Measurements from ENCODE around the gene PTGER4.
A peak's percentile ranks its signal among the peaks of the same experiment; 100 is the strongest.

PTGER4 gene

GRCh38 chr5:40676613-40677343, 2.9 kb upstream of the PTGER4 start:
- TF ChIP-seq, protein P1, sequence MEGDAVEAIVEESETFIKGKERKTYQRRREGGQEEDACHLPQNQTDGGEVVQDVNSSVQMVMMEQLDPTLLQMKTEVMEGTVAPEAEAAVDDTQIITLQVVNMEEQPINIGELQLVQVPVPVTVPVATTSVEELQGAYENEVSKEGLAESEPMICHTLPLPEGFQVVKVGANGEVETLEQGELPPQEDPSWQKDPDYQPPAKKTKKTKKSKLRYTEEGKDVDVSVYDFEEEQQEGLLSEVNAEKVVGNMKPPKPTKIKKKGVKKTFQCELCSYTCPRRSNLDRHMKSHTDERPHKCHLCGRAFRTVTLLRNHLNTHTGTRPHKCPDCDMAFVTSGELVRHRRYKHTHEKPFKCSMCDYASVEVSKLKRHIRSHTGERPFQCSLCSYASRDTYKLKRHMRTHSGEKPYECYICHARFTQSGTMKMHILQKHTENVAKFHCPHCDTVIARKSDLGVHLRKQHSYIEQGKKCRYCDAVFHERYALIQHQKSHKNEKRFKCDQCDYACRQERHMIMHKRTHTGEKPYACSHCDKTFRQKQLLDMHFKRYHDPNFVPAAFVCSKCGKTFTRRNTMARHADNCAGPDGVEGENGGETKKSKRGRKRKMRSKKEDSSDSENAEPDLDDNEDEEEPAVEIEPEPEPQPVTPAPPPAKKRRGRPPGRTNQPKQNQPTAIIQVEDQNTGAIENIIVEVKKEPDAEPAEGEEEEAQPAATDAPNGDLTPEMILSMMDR (IDR thresholded peaks at IDR 0.05; ENCODE audit: insufficient read depth, low read length, missing control alignments): no peak
- CTCF ChIA-PET: interaction anchor here (0.9 to 1.3 kb wide), 4 partner anchors 14 to 169 kb away, joined by 3 to 5 read pairs (median 3); no protein-coding TSS in a partner anchor
- POLR2A ChIA-PET: interaction anchor here (0.6 to 0.7 kb wide), 2 partner anchors 49 to 212 kb away, joined by 3 read pairs; no protein-coding TSS in a partner anchor
- DNase-seq (ENCODE audit: low read depth, low spot score): no peak
- H3K4me3 ChIP-seq (ENCODE audit: low read depth, low read length): no peak overlapping the region

DNA sequence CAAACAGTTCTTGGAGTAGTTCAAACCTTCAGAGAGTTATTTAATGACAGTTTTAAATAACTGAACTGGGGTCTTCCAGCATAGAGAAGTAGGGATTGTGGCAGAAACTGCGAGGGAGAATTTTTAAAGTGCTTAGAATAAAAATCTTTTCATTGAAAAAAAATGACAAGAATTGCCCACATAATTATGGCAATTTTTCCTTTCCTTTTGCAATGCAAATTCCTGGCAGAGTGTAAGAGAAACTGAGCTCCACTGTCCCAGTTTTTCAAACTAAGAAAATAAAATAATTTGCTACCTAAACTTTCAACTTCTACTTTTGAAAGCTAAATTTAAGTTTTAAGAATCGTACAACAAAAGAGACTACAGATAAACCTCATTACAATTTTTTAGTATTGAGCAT, 2.3 kb upstream of the PTGER4 start:
- TF ChIP-seq, protein P1 (IDR thresholded peaks at IDR 0.05; ENCODE audit: insufficient read depth, low read length, missing control alignments): no peak
- no peak overlapping the region for H3K4me3 ChIP-seq (ENCODE audit: low read depth, low read length)
- ChIA-PET POLR2A (no interaction called here), CTCF (interaction anchor here (1.0 to 1.3 kb wide), 3 partner anchors 13 to 170 kb away, joined by 3 to 5 read pairs (median 3); no protein-coding TSS in a partner anchor)
- DNase-seq (ENCODE audit: low read depth, low spot score): no peak

DNA sequence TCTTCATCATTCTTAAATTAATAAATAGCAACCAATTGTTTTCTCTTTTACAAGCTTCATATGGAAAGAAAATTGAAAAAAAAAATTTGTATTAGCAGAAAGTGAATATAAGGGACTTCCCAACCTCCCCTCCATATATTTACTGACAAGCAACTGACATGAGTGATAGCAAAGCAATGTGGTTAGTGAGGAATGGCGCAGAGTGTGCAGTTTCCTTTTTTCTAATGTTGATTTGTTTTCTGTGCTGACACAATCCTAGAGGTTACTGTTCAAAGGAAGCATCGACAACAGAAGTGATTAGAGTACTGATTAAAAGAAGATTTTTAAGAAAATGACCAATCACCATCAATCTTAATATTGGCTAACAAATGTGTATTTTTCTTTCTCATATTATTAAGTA, 1.7 kb upstream of the PTGER4 start:
- DNase-seq (ENCODE audit: low read depth, low spot score): no peak
- peak overlapping the region; percentile 25; the same call in 1 of the 2 replicates for H3K4me3 ChIP-seq (ENCODE audit: low read depth, low read length)
- POLR2A ChIA-PET: no interaction called here
- CTCF ChIA-PET: no interaction called here
- TF ChIP-seq, protein P1 (IDR thresholded peaks at IDR 0.05; ENCODE audit: insufficient read depth, low read length, missing control alignments): no peak

DNA sequence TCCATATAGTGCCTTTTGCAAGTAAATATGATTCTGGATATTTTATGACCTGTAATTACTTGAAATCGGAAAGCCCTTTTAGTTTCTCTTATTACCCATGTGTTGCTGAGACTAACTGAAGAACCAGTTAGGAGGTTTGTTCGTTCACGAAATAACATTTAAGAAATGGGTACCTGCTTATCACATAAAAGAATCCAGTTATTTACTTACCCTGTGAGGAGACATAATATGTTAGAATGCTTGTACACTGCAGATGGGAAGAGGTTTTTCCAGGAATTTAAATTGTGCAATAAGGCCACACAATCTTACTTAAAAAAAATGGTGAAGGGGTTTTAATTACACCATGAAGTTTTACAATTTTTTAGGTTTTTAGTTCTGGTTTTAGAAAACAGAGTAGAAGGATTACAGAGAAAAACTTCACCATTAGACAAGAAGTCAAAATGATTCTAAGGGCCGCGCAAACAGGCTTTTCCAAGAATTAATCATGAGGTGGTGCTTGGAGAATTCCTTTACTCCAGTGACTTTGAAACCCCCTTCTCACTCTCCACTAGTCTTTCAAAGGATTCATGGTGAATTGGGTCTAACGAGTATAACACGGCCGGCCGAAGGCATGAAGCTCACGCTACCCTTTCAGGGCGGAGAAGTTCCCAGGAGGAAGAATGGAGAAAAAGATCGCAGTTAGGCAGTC, 1.1 kb upstream of the PTGER4 start:
- ChIA-PET POLR2A (interaction anchor here (1.5 kb wide), 1 partner anchor 187 kb away, joined by 4 read pairs; no protein-coding TSS in a partner anchor), CTCF (interaction anchor here (1.0 to 1.5 kb wide), 2 partner anchors 214 to 729 kb away, joined by 3 read pairs; no protein-coding TSS in a partner anchor)
- H3K4me3 ChIP-seq (ENCODE audit: low read depth, low read length): peak overlapping the region; percentile 75
- no peak for DNase-seq (ENCODE audit: low read depth, low spot score)
- TF ChIP-seq, protein P1 (IDR thresholded peaks at IDR 0.05; ENCODE audit: insufficient read depth, low read length, missing control alignments): no peak

- H3K4me3 ChIP-seq (ENCODE audit: low read depth, low read length): peak overlapping the region; percentile 75
- no peak for DNase-seq (ENCODE audit: low read depth, low spot score)
- ChIA-PET POLR2A (interaction anchor here (0.6 to 1.5 kb wide), 5 partner anchors 11 to 963 kb away, joined by 3 to 4 read pairs (median 4); no protein-coding TSS in a partner anchor), CTCF (interaction anchor here (1.0 to 1.7 kb wide), 4 partner anchors 10 to 730 kb away, joined by 3 to 8 read pairs (median 3); no protein-coding TSS in a partner anchor)
- TF ChIP-seq, protein P1 (IDR thresholded peaks at IDR 0.05; ENCODE audit: insufficient read depth, low read length, missing control alignments): no peak
These were observed 385 bp upstream of the PTGER4 start for GRCh38 chr5:40679148-40679912.
